ENCODE measurements around the gene TMEM120A.
A peak's percentile ranks its signal among the peaks of the same experiment; 100 is the strongest.

Gene TMEM120A

GRCh38 chr7:75971961-75972763 is 22.2 kb downstream of the TMEM120A start:
- TF ChIP-seq CTCF (conservative IDR thresholded peaks at IDR 0.05; ENCODE audit: low read depth), result no peak
- CTCF ChIA-PET, result interaction anchor here (0.6 to 1.2 kb wide), 2 partner anchors 14 to 111 kb away, joined by 3 read pairs; no protein-coding TSS in a partner anchor
- H3K27ac ChIP-seq, result peak overlapping the region; percentile 6; the same call in 1 of the 2 replicates
- POLR2A ChIA-PET (ENCODE audit: low non-redundant PET), result interaction anchor here (0.7 kb wide), 1 partner anchor 66 kb away, joined by 3 read pairs; no protein-coding TSS in a partner anchor
- DNase-seq (ENCODE audit: low spot score), result no peak

GRCh38 chr7:75971309-75971960 is 23.0 kb downstream of the TMEM120A start:
- no peak for TF ChIP-seq CTCF (conservative IDR thresholded peaks at IDR 0.05; ENCODE audit: low read depth)
- DNase-seq (ENCODE audit: low spot score), result no peak
- POLR2A ChIA-PET (ENCODE audit: low non-redundant PET), result no interaction called here
- H3K27ac ChIP-seq, result peak overlapping the region; percentile 6; the same call in 1 of the 2 replicates
- CTCF ChIA-PET, result interaction anchor here (1.2 kb wide), 1 partner anchor 15 kb away, joined by 3 read pairs; no protein-coding TSS in a partner anchor

- ChIA-PET POLR2A (ENCODE audit: low non-redundant PET) (no interaction called here), CTCF (interaction anchor here (0.7 kb wide), 1 partner anchor 248 kb away, joined by 3 read pairs; no protein-coding TSS in a partner anchor)
- no peak overlapping the region for H3K27ac ChIP-seq
- DNase-seq (ENCODE audit: low spot score), result no peak
- TF ChIP-seq CTCF (conservative IDR thresholded peaks at IDR 0.05; ENCODE audit: low read depth), result no peak
Observed at GRCh38 chr7:75969704-75970498, 24.5 kb downstream of the TMEM120A start.

GRCh38 chr7:75969182-75969581 is 25.2 kb downstream of the TMEM120A start:
- DNase-seq (ENCODE audit: low spot score), result no peak
- POLR2A ChIA-PET (ENCODE audit: low non-redundant PET), result no interaction called here
- CTCF ChIA-PET, result interaction anchor here (0.6 kb wide), 1 partner anchor 30 kb away, joined by 4 read pairs; no protein-coding TSS in a partner anchor
- no peak overlapping the region for H3K27ac ChIP-seq
- TF ChIP-seq CTCF (conservative IDR thresholded peaks at IDR 0.05; ENCODE audit: low read depth), result no peak

- ChIA-PET CTCF (interaction anchor here (0.6 kb wide), 1 partner anchor 29 kb away, joined by 4 read pairs; no protein-coding TSS in a partner anchor), POLR2A (ENCODE audit: low non-redundant PET) (no interaction called here)
- TF ChIP-seq CTCF (conservative IDR thresholded peaks at IDR 0.05; ENCODE audit: low read depth), result no peak
- DNase-seq (ENCODE audit: low spot score), result no peak
- H3K27ac ChIP-seq, result peak overlapping the region; percentile 1; the same call in 1 of the 2 replicates
Observed at GRCh38 chr7:75968561-75969001, 25.8 kb downstream of the TMEM120A start.

GRCh38 chr7:75968012-75968411 is 26.4 kb downstream of the TMEM120A start:
- H3K27ac ChIP-seq, result peak overlapping the region; percentile 1; the same call in 1 of the 2 replicates
- TF ChIP-seq CTCF (conservative IDR thresholded peaks at IDR 0.05; ENCODE audit: low read depth), result no peak
- CTCF ChIA-PET, result interaction anchor here (0.6 kb wide), 1 partner anchor 139 kb away, joined by 4 read pairs; no protein-coding TSS in a partner anchor
- DNase-seq (ENCODE audit: low spot score), result no peak
- POLR2A ChIA-PET (ENCODE audit: low non-redundant PET), result no interaction called here
